ENCODE results near the gene FBXL19.
A peak's percentile ranks its signal among the peaks of the same experiment; 100 is the strongest.

Gene FBXL19

DNA sequence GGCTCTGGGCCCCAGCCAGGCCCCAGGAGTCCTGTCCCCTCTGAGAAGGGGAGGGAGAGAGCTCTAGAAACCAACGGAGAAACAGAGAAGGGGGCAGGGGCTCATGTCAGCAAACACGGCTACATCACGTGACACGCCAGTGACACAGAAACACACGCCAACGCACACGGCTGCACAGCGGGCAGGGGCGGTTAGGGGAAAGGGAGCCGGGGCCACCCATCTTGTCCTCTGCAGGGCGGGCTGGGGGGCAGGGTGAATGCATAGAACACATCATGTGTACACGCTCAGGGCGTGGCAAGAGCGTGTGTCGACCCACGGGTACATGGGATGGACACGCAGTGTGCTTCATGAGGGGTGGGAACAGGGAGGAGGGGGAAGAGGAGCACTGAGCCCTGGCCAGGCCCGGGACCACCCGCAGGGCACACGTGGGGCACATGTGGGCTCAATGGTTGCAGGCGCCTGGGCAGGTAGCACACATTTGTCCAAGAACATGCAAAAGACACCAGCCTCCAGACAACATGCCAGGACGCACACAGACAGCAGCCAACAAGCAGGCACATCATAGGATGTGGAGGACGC, 66.2 kb downstream of the FBXL19 start:
- Histone ChIP-seq H3K36me3 (peaks cover 34% of the 10 kb centered on the region), H3K9ac (no peak overlapping the region), H3K4me2 (no peak overlapping the region), H3K9me3 (no peaks in the 10 kb centered on the region), H3K4me1 (peaks cover 12% of the 10 kb centered on the region), H3K27me3 (no peaks in the 10 kb centered on the region), H4K20me1 (peaks cover 2% of the 10 kb centered on the region; the same call in 1 of the 2 replicates), H3K4me3 (no peak overlapping the region), H3K27ac (no peak overlapping the region)
- TF ChIP-seq Cebpa-rat (IDR thresholded peaks at IDR 0.05): no peak

DNA sequence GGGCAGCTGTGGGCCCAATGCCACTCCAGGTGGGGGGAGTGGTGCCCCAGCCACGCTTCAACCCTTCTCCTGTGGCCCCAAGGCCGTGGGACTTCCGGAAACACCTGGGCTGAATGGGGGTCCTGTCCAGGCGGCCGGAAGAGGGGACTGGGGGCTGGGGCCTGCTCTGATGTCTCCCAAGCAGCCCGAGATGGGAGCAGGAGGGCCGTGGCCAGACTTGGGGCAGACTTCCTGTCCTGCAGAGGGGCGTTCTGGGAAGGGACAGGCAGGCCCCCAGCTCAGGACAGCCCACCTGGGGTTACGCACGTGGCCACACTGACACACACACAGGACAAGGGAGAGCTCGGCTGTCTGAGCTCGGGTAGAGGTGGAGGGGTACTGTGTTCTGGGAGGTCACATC, 66.7 kb downstream of the FBXL19 start:
- TF ChIP-seq Cebpa-rat (IDR thresholded peaks at IDR 0.05): no peak
- H3K4me1 ChIP-seq: peaks cover 6% of the 10 kb centered on the region

DNA sequence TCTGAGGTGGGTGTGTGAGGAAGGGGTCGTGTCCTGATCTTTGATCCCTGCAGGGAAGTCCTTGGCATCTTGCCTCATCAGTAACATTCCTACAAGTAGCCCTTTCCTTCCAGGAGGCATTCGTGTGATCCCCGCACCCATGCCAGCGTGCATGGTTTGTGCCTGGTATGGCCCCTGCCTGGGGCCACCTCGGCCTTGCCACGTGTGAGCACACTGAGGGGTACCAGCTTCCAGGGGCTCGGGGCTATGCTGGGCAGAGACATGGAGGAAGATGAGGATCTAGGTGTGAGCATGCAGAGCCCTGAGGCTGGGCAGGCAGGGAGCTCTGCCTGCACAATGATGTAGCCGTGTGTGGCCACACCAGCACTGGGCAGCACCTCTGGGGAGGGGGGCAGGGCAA, 67.7 kb downstream of the FBXL19 start:
- no peak for TF ChIP-seq Cebpa-rat (IDR thresholded peaks at IDR 0.05)
- H3K4me2 ChIP-seq: no peak overlapping the region

More for the DNA sequence above, 66.7 kb downstream of the FBXL19 start:
- no peaks in the 10 kb centered on the region for H4K20me1 ChIP-seq
- H3K9ac ChIP-seq: no peak overlapping the region
- H3K4me2 ChIP-seq: no peak overlapping the region
- peaks cover 31% of the 10 kb centered on the region for H3K36me3 ChIP-seq
- H3K9me3 ChIP-seq: no peaks in the 10 kb centered on the region
- no peak overlapping the region for H3K4me3 ChIP-seq
- H3K27me3 ChIP-seq: no peaks in the 10 kb centered on the region
- H3K27ac ChIP-seq: no peak overlapping the region

DNA sequence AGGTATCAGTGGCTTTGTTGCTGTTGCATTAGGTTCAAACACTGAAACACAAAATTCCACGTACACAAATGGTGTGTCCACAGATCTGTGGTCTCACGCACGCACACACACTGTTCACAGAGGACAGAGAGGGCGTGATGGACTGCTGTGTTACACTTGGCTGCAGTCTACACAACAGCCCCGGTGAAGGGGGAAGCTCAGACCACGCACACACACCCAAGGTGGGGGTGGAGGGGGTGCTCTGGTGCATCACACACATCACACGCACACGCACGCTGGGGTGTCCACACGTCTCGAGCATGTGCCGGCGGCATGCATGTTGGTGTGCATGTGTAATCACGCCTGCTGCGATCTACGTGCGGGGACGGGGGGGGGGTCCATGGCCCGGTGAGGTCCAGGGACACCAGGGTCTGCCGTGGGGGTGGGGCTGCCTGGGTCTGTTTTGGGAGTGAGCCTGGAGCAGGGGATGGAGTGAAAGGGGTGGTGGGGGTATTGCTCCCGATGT, 69.0 kb downstream of the FBXL19 start:
- H4K20me1 ChIP-seq: no peaks in the 10 kb centered on the region
- H3K27me3 ChIP-seq: no peaks in the 10 kb centered on the region
- no peak for TF ChIP-seq Cebpa-rat (IDR thresholded peaks at IDR 0.05)
- H3K9me3 ChIP-seq: no peaks in the 10 kb centered on the region
- no peaks in the 10 kb centered on the region for H3K4me1 ChIP-seq
- H3K36me3 ChIP-seq: peaks cover 12% of the 10 kb centered on the region
- no peak overlapping the region for H3K27ac ChIP-seq
- H3K9ac ChIP-seq: no peak overlapping the region
- H3K4me3 ChIP-seq: no peak overlapping the region
- no peak overlapping the region for H3K4me2 ChIP-seq

More for the DNA sequence above, 67.7 kb downstream of the FBXL19 start:
- Histone ChIP-seq H3K9ac (no peak overlapping the region), H3K4me1 (no peaks in the 10 kb centered on the region), H4K20me1 (no peaks in the 10 kb centered on the region), H3K4me3 (no peak overlapping the region), H3K36me3 (peaks cover 24% of the 10 kb centered on the region), H3K27ac (no peak overlapping the region), H3K9me3 (no peaks in the 10 kb centered on the region), H3K27me3 (no peaks in the 10 kb centered on the region)

DNA sequence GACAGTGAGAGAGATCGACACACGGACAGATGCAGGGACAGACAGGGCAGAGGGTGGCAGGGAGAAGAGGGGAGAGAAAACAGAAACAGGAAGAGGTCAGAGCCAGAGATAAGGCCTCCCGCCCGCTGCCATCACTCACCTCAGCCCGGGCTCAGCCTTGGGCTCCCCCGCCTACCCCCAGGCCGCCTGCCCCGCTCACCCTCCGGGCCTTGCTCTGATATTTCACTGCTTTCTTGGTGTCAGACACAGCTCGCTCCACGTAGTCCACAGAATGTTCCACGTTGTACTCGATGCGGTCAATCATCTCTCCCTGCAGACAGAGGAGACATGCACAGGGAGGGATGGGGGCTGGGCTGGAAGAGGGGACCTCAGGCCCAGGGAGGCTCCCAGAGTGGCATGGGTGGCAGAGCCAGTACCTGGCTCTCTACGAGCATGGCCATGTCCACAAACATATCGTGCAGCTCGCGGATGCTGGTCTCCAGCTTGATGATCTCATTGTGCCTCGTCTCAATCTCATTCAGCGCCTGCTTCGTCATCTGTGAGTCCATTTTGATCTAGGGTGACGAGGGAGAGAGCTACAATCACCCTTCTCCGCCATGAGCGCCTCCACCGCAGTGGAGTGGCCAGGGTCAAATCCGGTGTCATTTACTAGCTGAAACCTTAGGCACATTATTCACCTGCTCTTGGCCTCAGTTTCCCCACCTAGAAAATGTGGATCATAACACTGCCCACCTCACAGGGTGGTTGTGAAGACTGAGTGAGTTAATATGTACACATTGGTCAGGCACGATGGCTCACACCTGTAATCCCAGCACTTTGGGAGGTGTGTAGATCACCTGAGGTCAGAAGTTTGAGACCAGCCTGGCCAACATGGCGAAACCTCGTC, 69.8 kb downstream of the FBXL19 start:
- Histone ChIP-seq H3K9ac (no peak overlapping the region), H3K4me1 (no peaks in the 10 kb centered on the region), H3K9me3 (no peaks in the 10 kb centered on the region), H3K4me2 (no peak overlapping the region), H3K27me3 (no peaks in the 10 kb centered on the region), H3K27ac (no peak overlapping the region), H3K36me3 (peaks cover 3% of the 10 kb centered on the region; the same call in 1 of the 2 replicates), H3K4me3 (no peak overlapping the region), H4K20me1 (no peaks in the 10 kb centered on the region)
- TF ChIP-seq Cebpa-rat (IDR thresholded peaks at IDR 0.05): no peak

DNA sequence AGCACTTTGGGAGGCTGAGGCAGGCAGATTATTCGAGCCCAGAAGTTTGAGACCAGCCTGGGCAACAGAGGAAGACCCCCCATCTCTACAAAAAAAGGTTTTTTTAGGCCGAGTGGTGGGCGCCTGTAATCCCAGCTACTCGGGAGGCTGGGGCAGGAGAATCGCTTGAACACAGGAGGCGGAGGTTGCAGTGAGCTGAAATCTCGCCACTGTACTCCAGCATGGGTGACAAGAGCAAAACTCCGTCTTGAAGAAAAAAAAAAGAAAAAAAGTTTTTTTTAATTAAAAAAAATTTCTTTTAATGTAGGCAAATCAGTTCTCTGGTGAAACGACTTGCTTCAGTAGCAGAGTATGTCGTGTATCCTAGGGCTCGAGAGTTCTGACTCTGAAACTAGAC, 72.6 kb downstream of the FBXL19 start:
- H3K27ac ChIP-seq: no peak overlapping the region
- no peak for TF ChIP-seq Cebpa-rat (IDR thresholded peaks at IDR 0.05)
- no peaks in the 10 kb centered on the region for H3K4me1 ChIP-seq
- H3K4me3 ChIP-seq: no peak overlapping the region
- H3K9me3 ChIP-seq: no peaks in the 10 kb centered on the region
- no peaks in the 10 kb centered on the region; the same call in 1 of the 2 replicates for H3K36me3 ChIP-seq
- H4K20me1 ChIP-seq: no peaks in the 10 kb centered on the region
- H3K27me3 ChIP-seq: no peaks in the 10 kb centered on the region
- no peak overlapping the region for H3K9ac ChIP-seq
- H3K4me2 ChIP-seq: no peak overlapping the region

DNA sequence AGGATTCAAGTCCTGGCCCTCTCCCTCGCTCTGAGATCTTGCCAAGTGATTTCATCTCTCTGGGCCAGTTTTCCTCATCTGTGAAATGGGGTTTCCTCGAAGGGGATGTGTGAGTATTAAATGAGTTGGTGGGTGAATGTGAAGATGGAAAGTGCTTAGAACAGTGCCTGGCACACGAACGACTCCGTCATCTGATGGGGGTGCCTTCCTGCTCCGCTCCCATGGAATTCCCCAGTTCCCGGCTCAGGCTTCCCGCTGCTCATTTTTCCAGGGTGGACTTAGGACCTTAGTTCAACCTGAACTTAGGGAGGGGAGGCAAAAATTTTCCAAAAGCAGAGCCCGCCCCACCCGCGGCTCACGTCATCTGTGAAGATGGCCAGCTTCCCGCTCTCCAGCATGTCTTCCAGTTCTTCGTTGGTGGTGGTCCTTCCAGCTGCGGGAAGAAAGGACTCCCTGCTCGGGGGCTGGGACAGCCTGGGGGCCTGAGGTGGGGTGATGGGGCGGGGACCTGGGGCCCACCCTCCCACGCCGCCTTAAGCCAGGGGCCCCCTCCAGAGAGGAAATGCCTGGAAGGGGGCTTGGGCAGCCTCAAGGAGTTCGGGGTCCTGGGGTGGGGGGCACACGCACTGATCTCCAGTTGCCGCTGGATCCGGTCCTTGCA, 73.1 kb downstream of the FBXL19 start:
- Histone ChIP-seq H3K36me3 (no peaks in the 10 kb centered on the region), H3K9ac (no peak overlapping the region), H3K4me1 (no peaks in the 10 kb centered on the region), H3K27ac (no peak overlapping the region), H4K20me1 (no peaks in the 10 kb centered on the region), H3K9me3 (no peaks in the 10 kb centered on the region), H3K4me3 (no peak overlapping the region), H3K4me2 (peak overlapping the region; percentile 59), H3K27me3 (no peaks in the 10 kb centered on the region)
- no peak for TF ChIP-seq Cebpa-rat (IDR thresholded peaks at IDR 0.05)

DNA sequence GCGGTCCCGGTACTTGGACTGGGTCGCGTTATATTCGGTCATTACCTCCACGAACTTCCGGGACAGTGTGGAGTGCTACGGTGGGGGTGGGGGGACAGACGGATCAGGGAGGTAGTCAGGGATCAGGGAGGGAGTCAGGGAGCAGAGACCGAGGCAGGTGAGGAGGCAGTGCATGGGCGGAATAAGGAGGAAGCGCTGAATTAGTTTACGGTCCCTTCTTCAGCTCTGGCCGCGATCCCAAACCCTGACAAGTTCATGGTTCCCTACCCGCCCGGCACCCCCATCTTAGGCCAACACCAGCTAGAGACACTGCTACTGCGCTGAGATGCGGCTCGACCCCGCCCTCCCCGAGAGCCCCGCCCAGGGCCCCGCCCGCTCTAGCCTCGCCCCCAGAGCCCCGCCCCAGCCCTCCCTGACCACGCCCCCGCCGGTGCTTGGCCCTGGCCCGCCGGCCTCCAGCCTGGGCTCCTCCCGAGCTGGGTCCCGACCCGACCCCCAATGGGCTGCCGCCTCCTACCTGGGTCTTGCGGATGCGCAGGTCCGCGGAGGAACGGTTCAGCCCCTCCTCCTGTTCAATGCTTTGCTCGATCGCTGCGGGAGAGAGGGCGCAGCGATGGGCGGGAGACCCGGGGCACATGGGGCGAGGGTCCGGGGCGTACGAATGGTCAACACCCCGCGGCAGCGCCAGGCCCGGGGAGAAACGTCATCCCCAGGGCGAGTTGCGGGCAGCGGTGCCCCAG, 73.8 kb downstream of the FBXL19 start:
- H3K4me2 ChIP-seq: peak overlapping the region; percentile 59
- no peaks in the 10 kb centered on the region for H4K20me1 ChIP-seq
- H3K4me3 ChIP-seq: no peak overlapping the region
- no peaks in the 10 kb centered on the region for H3K36me3 ChIP-seq
- no peak for TF ChIP-seq Cebpa-rat (IDR thresholded peaks at IDR 0.05)
- H3K9me3 ChIP-seq: no peaks in the 10 kb centered on the region
- H3K27me3 ChIP-seq: no peaks in the 10 kb centered on the region
- no peaks in the 10 kb centered on the region for H3K4me1 ChIP-seq
- H3K27ac ChIP-seq: no peak overlapping the region
- no peak overlapping the region for H3K9ac ChIP-seq
